ENCODE measurements around the gene KMT5C. TPM values are rescaled to one million over a fixed set of nuclear protein-coding genes. Genes with fewer than 3 reads are reported as not detected.
A peak's percentile ranks its signal among the peaks of the same experiment; 100 is the strongest.

The KMT5C gene
- total and polyA plus RNA-seq, 2 experiments from 2014 or later: 14.2 to 34.3 TPM

- Mint-ChIP-seq H3K27ac (peak overlapping the region; percentile 99), H3K36me3 (ENCODE audit: low read depth) (peaks cover 31% of the 10 kb centered on the region), H3K9me3 (peaks cover 2% of the 10 kb centered on the region; the same call in 1 of the 3 replicates), H3K4me1 (peaks cover 17% of the 10 kb centered on the region), H3K4me3 (peak overlapping the region; percentile 90), H3K27me3 (ENCODE audit: insufficient read depth, low read depth, poor library complexity) (peaks cover 17% of the 10 kb centered on the region)
- Histone ChIP-seq H3K4me3 (peak overlapping the region; percentile 84), H3K79me2 (replicated peaks; ENCODE audit: insufficient read depth) (no peaks in the 10 kb centered on the region), H3F3A (replicated peaks; ENCODE audit: low read depth) (no peaks in the 10 kb centered on the region; the same call in 1 of the 2 replicates), H3K36me3 (ENCODE audit: insufficient read depth) (no peaks in the 10 kb centered on the region; the same call in 1 of the 2 replicates), H3K9me2 (ENCODE audit: insufficient read depth) (no peaks in the 10 kb centered on the region; the same call in 1 of the 2 replicates), H3K27ac (ENCODE audit: low read depth) (0 out of 2 replicates have a peak overlapping the region, but pooled peaks have one; percentile 72), H3K27me3 (ENCODE audit: insufficient read depth) (no peaks in the 10 kb centered on the region), H3K4me2 (peak overlapping the region; percentile 96), H2AFZ (no peak overlapping the region), H3K4me1 (ENCODE audit: insufficient read depth) (peaks cover 12% of the 10 kb centered on the region; the same call in 1 of the 2 replicates), H4K20me1 (replicated peaks; ENCODE audit: insufficient read depth) (0 out of 2 replicates have a peak, but pooled peaks cover 3% of the 10 kb centered on the region)
- peak; percentile 1 for ATAC-seq
- TF ChIP-seq POLR2AphosphoS5 (IDR thresholded peaks at IDR 0.05; ENCODE audit: low read depth) (peak; percentile 75), EZH2 (IDR thresholded peaks at IDR 0.05; ENCODE audit: low read depth, unreplicated experiment) (no peak)
- no peak for DNase-seq (ENCODE audit: low spot score)
Observed at GRCh38 chr19:55339889-55340783, 460 bp downstream of the KMT5C start.

- no peak overlapping the region for H2AFZ ChIP-seq
- H3K4me2 ChIP-seq: peak overlapping the region; percentile 96
- H3F3A ChIP-seq (replicated peaks; ENCODE audit: low read depth): no peaks in the 10 kb centered on the region; the same call in 1 of the 2 replicates
- no peaks in the 10 kb centered on the region; the same call in 1 of the 2 replicates for H3K36me3 ChIP-seq (ENCODE audit: insufficient read depth)
- no peaks in the 10 kb centered on the region for H3K79me2 ChIP-seq (replicated peaks; ENCODE audit: insufficient read depth)
- peaks cover 12% of the 10 kb centered on the region; the same call in 1 of the 2 replicates for H3K4me1 ChIP-seq (ENCODE audit: insufficient read depth)
- H3K27ac ChIP-seq (ENCODE audit: low read depth): no peak overlapping the region
- peak overlapping the region; percentile 84 for H3K4me3 ChIP-seq
- H3K27me3 ChIP-seq (ENCODE audit: insufficient read depth): no peaks in the 10 kb centered on the region
- 0 out of 2 replicates have a peak, but pooled peaks cover 3% of the 10 kb centered on the region for H4K20me1 ChIP-seq (replicated peaks; ENCODE audit: insufficient read depth)
- H3K9me3 Mint-ChIP-seq: peaks cover 2% of the 10 kb centered on the region; the same call in 1 of the 3 replicates
- ATAC-seq: peak; percentile 6
- peaks cover 20% of the 10 kb centered on the region for H3K27me3 Mint-ChIP-seq (ENCODE audit: insufficient read depth, low read depth, poor library complexity)
- TF ChIP-seq CTCF (conservative IDR thresholded peaks at IDR 0.05; ENCODE audit: low read depth in 2 of 2) (peak; percentile 29 to 41), EZH2phosphoT487 (IDR thresholded peaks at IDR 0.05; ENCODE audit: unreplicated experiment) (no peak)
- H3K4me3 Mint-ChIP-seq: peak overlapping the region; percentile 90
- H3K27ac Mint-ChIP-seq: peak overlapping the region; percentile 56
- no peaks in the 10 kb centered on the region for H3K9me2 ChIP-seq (ENCODE audit: insufficient read depth)
- peaks cover 22% of the 10 kb centered on the region for H3K4me1 Mint-ChIP-seq
- H3K36me3 Mint-ChIP-seq (ENCODE audit: low read depth): peaks cover 35% of the 10 kb centered on the region
- peak; percentile 62 for DNase-seq (ENCODE audit: low spot score)
Observed at GRCh38 chr19:55340784-55341147, 1.1 kb downstream of the KMT5C start.

- H4K20me1 ChIP-seq (replicated peaks; ENCODE audit: insufficient read depth): 0 out of 2 replicates have a peak, but pooled peaks cover 3% of the 10 kb centered on the region
- H3K4me3 ChIP-seq: peak overlapping the region; percentile 84
- peak overlapping the region; percentile 96 for H3K4me2 ChIP-seq
- H3K9me3 Mint-ChIP-seq: peaks cover under 1% of the 10 kb centered on the region; the same call in 1 of the 3 replicates
- H3K27ac Mint-ChIP-seq: peak overlapping the region; percentile 56
- H3K4me3 Mint-ChIP-seq: peak overlapping the region; percentile 90
- H3K4me1 ChIP-seq (ENCODE audit: insufficient read depth): peaks cover 12% of the 10 kb centered on the region; the same call in 1 of the 2 replicates
- H3K27me3 ChIP-seq (ENCODE audit: insufficient read depth): no peaks in the 10 kb centered on the region
- peaks cover 22% of the 10 kb centered on the region for H3K4me1 Mint-ChIP-seq
- peaks cover 35% of the 10 kb centered on the region for H3K36me3 Mint-ChIP-seq (ENCODE audit: low read depth)
- no peaks in the 10 kb centered on the region; the same call in 1 of the 2 replicates for H3K36me3 ChIP-seq (ENCODE audit: insufficient read depth)
- peak; percentile 92 for DNase-seq (ENCODE audit: low spot score)
- H2AFZ ChIP-seq: no peak overlapping the region
- H3K9me2 ChIP-seq (ENCODE audit: insufficient read depth): no peaks in the 10 kb centered on the region
- peak; percentile 21 for ATAC-seq
- no peaks in the 10 kb centered on the region for H3K79me2 ChIP-seq (replicated peaks; ENCODE audit: insufficient read depth)
- peaks cover 21% of the 10 kb centered on the region for H3K27me3 Mint-ChIP-seq (ENCODE audit: insufficient read depth, low read depth, poor library complexity)
- TF ChIP-seq CTCF (conservative IDR thresholded peaks at IDR 0.05; ENCODE audit: low read depth in 2 of 2): no peak
- TF ChIP-seq POLR2AphosphoS5 (IDR thresholded peaks at IDR 0.05; ENCODE audit: low read depth): peak; percentile 41; the same call in 1 of the 2 replicates
- no peak for TF ChIP-seq ZNF331 (CRISPR knock-in tag; IDR thresholded peaks at IDR 0.05; ENCODE audit: low read depth)
- no peak for TF ChIP-seq NANOG (IDR thresholded peaks at IDR 0.05; ENCODE audit: borderline replicate concordance)
- TF ChIP-seq EZH2 (IDR thresholded peaks at IDR 0.05; ENCODE audit: low read depth, unreplicated experiment): no peak
- no peak for TF ChIP-seq CREB1 (CRISPR knock-in tag; IDR thresholded peaks at IDR 0.05; ENCODE audit: low read depth)
- no peak overlapping the region for H3K27ac ChIP-seq (ENCODE audit: low read depth)
- H3F3A ChIP-seq (replicated peaks; ENCODE audit: low read depth): no peaks in the 10 kb centered on the region; the same call in 1 of the 2 replicates
Observed at GRCh38 chr19:55341171-55341588, 1.5 kb downstream of the KMT5C start.

Data from GM23338 (cell line).